T-helper 17 cell (primary cell): ENCODE data around the gene SH3GL3. TPM values are rescaled to one million over a fixed set of nuclear protein-coding genes. Genes with fewer than 3 reads are reported as not detected.

Source experiments
- ATAC-seq: fragments of 150-1000 bp; cut with Tn5 transposase; 2 replicates; pipeline ENCODE4 v1.10.0; 2021; ENCODE audit warnings: mild to moderate bottlenecking, moderate library complexity
- DNase-seq, 3 donors: peaks; one replicate each; pipeline versions ENCODE4 v3.0.0 to v3.0.0-alpha.2; 2020 to 2021
- H3K9me3 ChIP-seq: one replicate; pipeline ENCODE4 v1.7.0; 2013; ENCODE audit warnings: low read length, mild to moderate bottlenecking; ENCODE audit not compliant: control insufficient read depth, poor library complexity, severe bottlenecking
- H3K27ac Mint-ChIP-seq: one replicate; pipeline ENCODE4 v1.8.0; 2022; ENCODE audit warnings: mild to moderate bottlenecking, moderate library complexity, mixed read lengths
- H3K27me3 Mint-ChIP-seq: one replicate; pipeline ENCODE4 v1.8.0; 2022; ENCODE audit warnings: mixed read lengths
- H3K36me3 Mint-ChIP-seq: one replicate; pipeline ENCODE4 v1.8.0; 2022; ENCODE audit warnings: low read depth, mixed read lengths
- H3K4me1 Mint-ChIP-seq: one replicate; pipeline ENCODE4 v1.8.0; 2022; ENCODE audit warnings: mild to moderate bottlenecking, mixed read lengths
- H3K4me3 Mint-ChIP-seq: one replicate; pipeline ENCODE4 v1.8.0; 2022; ENCODE audit warnings: mild to moderate bottlenecking, moderate library complexity, mixed read lengths
- total RNA-seq, 4 donors: library from RNA in 2 of 4; stranded (reverse) in 2 of 4; gene quantifications; one replicate each; pipeline ENCODE4 v1.2.3 and lab custom pipeline; 2022 to 2026

Gene SH3GL3
- total RNA-seq, 2 donors from 2014 or later, result 0.34 TPM; not detected in 1

GRCh38 chr15:83598031-83598430 lies 150.9 kb downstream of the SH3GL3 start:
- no peaks in the 10 kb centered on the region for H3K9me3 ChIP-seq
- Mint-ChIP-seq H3K4me3 (no peak overlapping the region), H3K36me3 (no peaks in the 10 kb centered on the region), H3K27ac (no peak overlapping the region), H3K27me3 (peaks cover 7% of the 10 kb centered on the region), H3K4me1 (no peaks in the 10 kb centered on the region)
- DNase-seq (no peak), ATAC-seq (no peak)

- no peaks in the 10 kb centered on the region for H3K9me3 ChIP-seq
- Mint-ChIP-seq H3K27ac (no peak overlapping the region), H3K36me3 (no peaks in the 10 kb centered on the region), H3K27me3 (peaks cover 13% of the 10 kb centered on the region), H3K4me1 (no peaks in the 10 kb centered on the region), H3K4me3 (no peak overlapping the region)
- DNase-seq (no peak), ATAC-seq (no peak)
Measured at GRCh38 chr15:83602021-83602420, 154.9 kb downstream of the SH3GL3 start.

- no peaks in the 10 kb centered on the region for H3K36me3 Mint-ChIP-seq
Measured at GRCh38 chr15:83604549-83604948, 157.4 kb downstream of the SH3GL3 start.

GRCh38 chr15:83605111-83605945 lies 158.2 kb downstream of the SH3GL3 start:
- no peak for DNase-seq
- H3K4me1 Mint-ChIP-seq, result no peaks in the 10 kb centered on the region
- no peak for ATAC-seq
- H3K27ac Mint-ChIP-seq, result no peak overlapping the region
- peaks cover 15% of the 10 kb centered on the region for H3K27me3 Mint-ChIP-seq
- no peaks in the 10 kb centered on the region for H3K36me3 Mint-ChIP-seq
- H3K4me3 Mint-ChIP-seq, result no peak overlapping the region
- H3K9me3 ChIP-seq, result no peaks in the 10 kb centered on the region

More at GRCh38 chr15:83604549-83604948, 157.4 kb downstream of the SH3GL3 start:
- H3K4me3 Mint-ChIP-seq, result no peak overlapping the region
- DNase-seq (no peak), ATAC-seq (no peak)
- peaks cover 7% of the 10 kb centered on the region for H3K27me3 Mint-ChIP-seq
- H3K9me3 ChIP-seq, result no peaks in the 10 kb centered on the region
- no peaks in the 10 kb centered on the region for H3K4me1 Mint-ChIP-seq
- no peak overlapping the region for H3K27ac Mint-ChIP-seq

- no peak overlapping the region for H3K27ac Mint-ChIP-seq
- H3K36me3 Mint-ChIP-seq, result no peaks in the 10 kb centered on the region
- peak overlapping the region; percentile 3 for H3K4me3 Mint-ChIP-seq
- ATAC-seq (no peak), DNase-seq (no peak)
- no peaks in the 10 kb centered on the region for H3K4me1 Mint-ChIP-seq
- peaks cover 28% of the 10 kb centered on the region for H3K27me3 Mint-ChIP-seq
- no peaks in the 10 kb centered on the region for H3K9me3 ChIP-seq
Measured at GRCh38 chr15:83610132-83610531, 163.0 kb downstream of the SH3GL3 start.

- H3K27me3 Mint-ChIP-seq, result peaks cover 28% of the 10 kb centered on the region
- H3K36me3 Mint-ChIP-seq, result no peaks in the 10 kb centered on the region
- DNase-seq, result no peak
- H3K9me3 ChIP-seq, result no peaks in the 10 kb centered on the region
- no peak for ATAC-seq
- no peak overlapping the region for H3K27ac Mint-ChIP-seq
- no peaks in the 10 kb centered on the region for H3K4me1 Mint-ChIP-seq
- H3K4me3 Mint-ChIP-seq, result no peak overlapping the region
Measured at GRCh38 chr15:83610901-83611685, 164.0 kb downstream of the SH3GL3 start.

GRCh38 chr15:83612226-83612625 lies 165.1 kb downstream of the SH3GL3 start:
- H3K4me3 Mint-ChIP-seq, result no peak overlapping the region
- no peaks in the 10 kb centered on the region for H3K36me3 Mint-ChIP-seq
- H3K4me1 Mint-ChIP-seq, result no peaks in the 10 kb centered on the region
- DNase-seq (no peak), ATAC-seq (no peak)
- H3K9me3 ChIP-seq, result no peaks in the 10 kb centered on the region
- H3K27ac Mint-ChIP-seq, result no peak overlapping the region
- peaks cover 28% of the 10 kb centered on the region for H3K27me3 Mint-ChIP-seq

- H3K27me3 Mint-ChIP-seq, result peaks cover 28% of the 10 kb centered on the region
- H3K4me3 Mint-ChIP-seq, result no peak overlapping the region
- no peaks in the 10 kb centered on the region for H3K36me3 Mint-ChIP-seq
- no peak for ATAC-seq
- H3K9me3 ChIP-seq, result no peaks in the 10 kb centered on the region
- H3K27ac Mint-ChIP-seq, result no peak overlapping the region
- H3K4me1 Mint-ChIP-seq, result no peaks in the 10 kb centered on the region
- DNase-seq, result no peak
Measured at GRCh38 chr15:83612898-83613635, 165.9 kb downstream of the SH3GL3 start.

- H3K4me3 Mint-ChIP-seq, result no peak overlapping the region
- DNase-seq (no peak), ATAC-seq (no peak)
- H3K4me1 Mint-ChIP-seq, result no peaks in the 10 kb centered on the region
- no peak overlapping the region for H3K27ac Mint-ChIP-seq
- H3K36me3 Mint-ChIP-seq, result no peaks in the 10 kb centered on the region
- H3K9me3 ChIP-seq, result no peaks in the 10 kb centered on the region
- peaks cover 28% of the 10 kb centered on the region for H3K27me3 Mint-ChIP-seq
Measured at GRCh38 chr15:83613714-83614113, 166.6 kb downstream of the SH3GL3 start.

- H3K9me3 ChIP-seq, result no peaks in the 10 kb centered on the region
- Mint-ChIP-seq H3K4me1 (no peaks in the 10 kb centered on the region), H3K27me3 (peaks cover 14% of the 10 kb centered on the region), H3K27ac (no peak overlapping the region), H3K4me3 (no peak overlapping the region), H3K36me3 (no peaks in the 10 kb centered on the region)
- ATAC-seq (no peak), DNase-seq (no peak)
Measured at GRCh38 chr15:83616840-83617239, 169.7 kb downstream of the SH3GL3 start.

- ATAC-seq (no peak), DNase-seq (no peak)
- Mint-ChIP-seq H3K4me1 (no peaks in the 10 kb centered on the region), H3K27me3 (peaks cover 6% of the 10 kb centered on the region), H3K4me3 (no peak overlapping the region), H3K36me3 (peaks cover 2% of the 10 kb centered on the region), H3K27ac (no peak overlapping the region)
- H3K9me3 ChIP-seq, result no peaks in the 10 kb centered on the region
Measured at GRCh38 chr15:83626171-83626802, 179.1 kb downstream of the SH3GL3 start.

- no peaks in the 10 kb centered on the region for H3K9me3 ChIP-seq
- H3K36me3 Mint-ChIP-seq, result no peaks in the 10 kb centered on the region
- ATAC-seq, result no peak
- peaks cover 4% of the 10 kb centered on the region for H3K27me3 Mint-ChIP-seq
- H3K4me3 Mint-ChIP-seq, result no peak overlapping the region
- H3K4me1 Mint-ChIP-seq, result no peaks in the 10 kb centered on the region
- DNase-seq, result no peak
- no peak overlapping the region for H3K27ac Mint-ChIP-seq
Measured at GRCh38 chr15:83631534-83631933, 184.4 kb downstream of the SH3GL3 start.

- DNase-seq (no peak), ATAC-seq (no peak)
- H3K9me3 ChIP-seq, result no peaks in the 10 kb centered on the region
- no peak overlapping the region for H3K4me3 Mint-ChIP-seq
- H3K36me3 Mint-ChIP-seq, result peaks cover 2% of the 10 kb centered on the region
- H3K27me3 Mint-ChIP-seq, result peaks cover 11% of the 10 kb centered on the region
- H3K4me1 Mint-ChIP-seq, result no peaks in the 10 kb centered on the region
- no peak overlapping the region for H3K27ac Mint-ChIP-seq
Measured at GRCh38 chr15:83643201-83643600, 196.1 kb downstream of the SH3GL3 start.
